Activated CD4-positive, alpha-beta T cell treated with anti-CD3 and anti-CD28 coated beads, Interleukin-2, amount 50 U/mL, for 4 hours (primary cell): ENCODE measurements around the gene ZNF200.

Experiments used
- DNase-seq, 2 experiments: peaks; one replicate each; pipeline ENCODE4 v3.0.0-alpha.2; 2020

ZNF200 gene

DNA sequence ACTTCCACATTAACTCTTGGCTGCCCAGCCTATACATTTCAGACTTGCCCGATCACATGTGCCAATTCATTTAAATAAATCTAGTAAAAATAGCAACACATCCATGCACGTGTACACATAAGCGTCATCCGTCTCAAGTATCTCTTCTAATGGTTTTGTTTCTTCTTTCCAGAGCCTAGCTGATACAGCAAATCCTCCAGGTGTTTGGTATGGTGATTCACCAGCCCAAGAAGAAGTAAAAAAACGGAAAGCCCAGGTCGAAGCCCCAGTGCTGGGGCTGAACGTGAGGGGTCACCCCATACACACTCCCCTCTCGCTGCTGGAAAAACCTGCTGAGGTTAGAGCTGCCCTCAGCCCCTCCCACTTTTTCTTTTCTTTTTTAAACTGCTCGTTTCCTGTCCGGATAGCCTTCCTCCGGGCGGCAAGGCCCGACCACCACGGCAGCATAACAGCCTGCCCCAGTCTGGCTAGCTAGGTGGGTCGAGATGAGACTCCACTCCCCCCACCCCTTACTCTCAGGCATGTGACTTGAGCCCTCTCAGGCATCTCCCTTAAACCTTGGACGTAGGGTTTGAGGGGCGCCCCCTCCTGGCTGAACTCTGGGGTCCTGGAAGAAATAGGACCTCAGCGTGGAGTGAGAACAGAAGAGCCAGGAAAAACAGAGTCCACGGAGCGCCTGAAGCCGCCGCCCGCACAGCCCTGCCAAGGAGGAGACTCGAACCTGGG lies 60.9 kb downstream of the ZNF200 start:
- DNase-seq, result no peak
